BLaER1 treated with 17β-estradiol and CSF1 and Interleukin-3, amounts not matched to agents 10 nM and 100 nM (cell line): ENCODE measurements around the gene ROR1.

ENCODE experiments used
- H3K27ac ChIP-seq, 11 experiments: shearing (Covaris generic); formaldehyde crosslinking; 2 replicates each; pipeline ENCODE4 v1.8.1; 2022
- H3K27me3 ChIP-seq, 11 experiments: shearing (Covaris generic); formaldehyde crosslinking; 2 replicates each; pipeline ENCODE4 v1.8.1; 2022
- H3K36me3 ChIP-seq, 11 experiments: shearing (Covaris generic); formaldehyde crosslinking; 2 replicates each; pipeline ENCODE4 v1.8.1; 2022
- H3K4me1 ChIP-seq, 10 experiments: shearing (Covaris generic); formaldehyde crosslinking; 2 replicates each; pipeline ENCODE4 v1.8.1; 2022
- H3K4me2 ChIP-seq, 11 experiments: shearing (Covaris generic); formaldehyde crosslinking; 2 replicates each; pipeline ENCODE4 v1.8.1; 2022
- H3K4me3 ChIP-seq, 10 experiments: shearing (Covaris generic); formaldehyde crosslinking; 2 replicates each; pipeline ENCODE4 v1.8.1; 2022
- H3K9ac ChIP-seq, 11 experiments: shearing (Covaris generic); formaldehyde crosslinking; 2 replicates each; pipeline ENCODE4 v1.8.1; 2022
- H3K9me3 ChIP-seq, 11 experiments: shearing (Covaris generic); formaldehyde crosslinking; replicated peaks in 1 of 11; 2 replicates each; pipeline ENCODE4 v1.8.1; 2022
- H4K20me1 ChIP-seq, 11 experiments: shearing (Covaris generic); formaldehyde crosslinking; 2 replicates each; pipeline ENCODE4 v1.8.1; 2022
- Cebpa-rat ChIP-seq, 11 experiments: shearing (Covaris generic); IDR thresholded peaks; 2 replicates each; pipeline ENCODE4 v1.8.1; 2022

Gene ROR1

DNA sequence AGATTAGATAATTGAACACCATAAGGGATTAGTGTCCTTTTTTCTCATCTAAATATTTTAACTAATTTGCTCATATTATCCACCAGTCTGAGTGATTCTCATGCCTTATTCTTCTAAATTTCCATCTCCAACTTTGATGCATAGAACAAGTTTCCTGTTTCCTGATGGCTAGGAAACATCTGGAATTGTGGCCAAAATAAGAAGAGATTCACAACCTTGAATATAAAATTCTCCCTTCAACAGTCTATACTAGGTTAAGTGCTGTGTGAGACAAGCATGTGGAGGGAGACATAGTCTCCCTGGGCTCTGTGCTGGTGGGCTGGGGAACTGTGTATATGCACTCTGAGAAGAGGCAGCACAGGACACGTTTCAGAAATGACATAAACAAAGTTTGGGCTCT, 21.6 kb upstream of the ROR1 start:
- H3K9me3 ChIP-seq = peaks cover 0 to 13% (median 0%) of the 10 kb centered on the region in 11 experiments; a peak in 2 of 22 replicates
- peak overlapping the region in 10 of 11 experiments; percentile 33 to 72 (median 54); a peak in 15 of 22 replicates for H3K4me2 ChIP-seq
- H3K27me3 ChIP-seq = no peaks in the 10 kb centered on the region
- no peaks in the 10 kb centered on the region for H4K20me1 ChIP-seq
- H3K9ac ChIP-seq = no peak overlapping the region
- H3K4me3 ChIP-seq = no peak overlapping the region
- 0 out of 22 replicates have a peak overlapping the region, but pooled peaks of 2 of the 11 experiments have one; percentile 2 to 23 for H3K27ac ChIP-seq
- no peak for TF ChIP-seq Cebpa-rat (IDR thresholded peaks at IDR 0.05)
- peaks cover 20 to 29% (median 27%) of the 10 kb centered on the region in 10 experiments for H3K4me1 ChIP-seq
- H3K36me3 ChIP-seq = no peaks in the 10 kb centered on the region

DNA sequence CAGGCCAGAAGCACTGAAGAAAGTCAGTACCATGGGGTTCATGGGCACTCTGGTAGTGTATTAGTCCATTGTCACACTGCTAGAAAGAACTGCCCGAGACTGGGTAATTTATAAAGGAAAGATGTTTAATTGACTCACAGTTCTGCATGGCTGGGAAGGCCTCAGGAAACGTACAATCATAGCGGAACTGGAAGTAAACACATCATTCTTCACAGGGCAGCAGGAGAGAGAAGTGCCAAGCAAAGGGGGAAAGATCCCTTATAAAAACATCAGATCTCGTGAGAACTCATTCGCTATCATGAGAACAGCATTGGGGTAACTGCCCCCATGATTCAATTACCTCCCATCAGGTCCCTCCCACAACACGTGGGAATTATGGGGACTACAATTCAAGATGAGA, 20.2 kb upstream of the ROR1 start:
- H3K9me3 ChIP-seq = peaks cover 0 to 13% (median 0%) of the 10 kb centered on the region in 11 experiments; a peak in 2 of 22 replicates
- no peaks in the 10 kb centered on the region for H3K27me3 ChIP-seq
- peak overlapping the region in 2 of 11 experiments; percentile 1 to 23; a peak in 2 of 22 replicates for H3K27ac ChIP-seq
- TF ChIP-seq Cebpa-rat (IDR thresholded peaks at IDR 0.05) = no peak
- H3K4me3 ChIP-seq = no peak overlapping the region
- H3K4me2 ChIP-seq = peak overlapping the region in 9 of 11 experiments; percentile 33 to 72 (median 55); a peak in 18 of 22 replicates
- no peaks in the 10 kb centered on the region for H3K36me3 ChIP-seq
- H3K9ac ChIP-seq = no peak overlapping the region
- peaks cover 18 to 29% (median 26%) of the 10 kb centered on the region in 10 experiments for H3K4me1 ChIP-seq
- H4K20me1 ChIP-seq = no peaks in the 10 kb centered on the region

DNA sequence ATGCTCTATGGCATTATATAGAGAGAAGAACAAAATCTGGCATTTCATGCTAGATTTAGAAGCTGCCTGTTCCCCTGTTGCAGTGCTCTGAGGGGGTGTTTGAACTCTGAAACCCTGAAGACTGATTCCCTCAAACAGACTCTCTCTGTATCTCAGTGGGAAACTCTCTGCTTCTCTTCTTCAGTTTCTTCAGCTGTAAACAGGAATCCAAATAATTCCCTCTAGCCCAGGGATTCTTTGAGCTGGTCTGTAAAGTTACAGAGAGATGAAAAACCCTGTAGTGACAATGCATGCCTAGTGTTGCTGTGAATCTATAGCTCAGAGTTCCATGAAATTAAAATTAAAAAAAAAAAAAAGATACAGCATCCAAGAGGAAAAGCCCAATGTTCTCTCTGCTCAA, 17.0 kb upstream of the ROR1 start:
- TF ChIP-seq Cebpa-rat (IDR thresholded peaks at IDR 0.05) = no peak
- H3K4me1 ChIP-seq = peaks cover 20 to 36% (median 25%) of the 10 kb centered on the region in 10 experiments
- H3K36me3 ChIP-seq = no peaks in the 10 kb centered on the region
- H3K4me3 ChIP-seq = no peak overlapping the region
- H3K9me3 ChIP-seq = peaks cover 0 to 13% (median 0%) of the 10 kb centered on the region in 11 experiments; a peak in 2 of 22 replicates
- no peaks in the 10 kb centered on the region for H3K27me3 ChIP-seq
- no peaks in the 10 kb centered on the region for H4K20me1 ChIP-seq
- H3K4me2 ChIP-seq = no peak overlapping the region
- H3K9ac ChIP-seq = no peak overlapping the region
- no peak overlapping the region for H3K27ac ChIP-seq

DNA sequence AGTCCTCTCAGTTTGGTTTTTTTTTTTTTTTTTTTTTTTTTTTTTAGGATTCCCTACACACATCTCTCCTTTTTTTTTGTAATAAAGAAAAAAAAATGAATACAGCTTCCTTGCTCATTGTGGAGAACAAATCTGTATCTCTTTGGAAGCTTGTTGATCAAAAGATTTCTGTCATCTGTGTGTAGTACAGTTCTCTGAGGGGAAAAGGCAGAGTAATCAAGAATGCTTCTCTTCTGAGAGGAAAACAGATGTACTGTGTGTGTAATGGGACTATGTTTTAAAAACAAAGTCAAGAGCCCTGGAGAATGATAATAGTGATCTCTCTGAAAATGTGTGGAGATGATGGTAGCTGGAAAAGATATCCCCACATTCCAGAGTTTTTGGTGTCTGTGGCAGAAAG, 16.5 kb upstream of the ROR1 start:
- no peak overlapping the region for H3K27ac ChIP-seq

DNA sequence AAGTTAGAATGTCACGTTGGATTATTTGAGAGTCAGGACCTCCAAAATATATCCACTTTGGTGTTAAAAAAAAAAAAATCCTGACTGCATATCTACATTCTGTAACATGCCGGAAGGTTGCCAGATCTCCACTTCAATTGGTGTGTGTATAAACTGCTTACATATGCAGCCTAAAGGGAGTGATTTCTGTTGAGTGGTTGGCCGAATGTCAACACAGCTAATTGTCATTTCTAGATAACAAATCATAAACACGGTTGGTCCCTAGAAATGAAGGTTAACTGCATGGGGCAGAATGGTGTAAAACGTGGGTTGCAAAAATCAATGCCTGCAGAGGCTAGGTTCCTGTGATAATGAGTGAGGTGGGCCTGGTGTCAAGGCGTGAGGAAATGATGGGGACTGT, 15.0 kb upstream of the ROR1 start:
- no peak overlapping the region for H3K4me2 ChIP-seq
- H3K27ac ChIP-seq = no peak overlapping the region
- H3K9me3 ChIP-seq = peaks cover 0 to 10% (median 0%) of the 10 kb centered on the region in 11 experiments; a peak in 4 of 22 replicates
- H3K4me1 ChIP-seq = peaks cover 3 to 18% (median 6%) of the 10 kb centered on the region in 10 experiments; a peak in 18 of 20 replicates
- no peak overlapping the region for H3K4me3 ChIP-seq
- H3K9ac ChIP-seq = no peak overlapping the region
- H4K20me1 ChIP-seq = no peaks in the 10 kb centered on the region
- no peak for TF ChIP-seq Cebpa-rat (IDR thresholded peaks at IDR 0.05)
- H3K27me3 ChIP-seq = no peaks in the 10 kb centered on the region
- H3K36me3 ChIP-seq = no peaks in the 10 kb centered on the region

More for the DNA sequence above, 16.5 kb upstream of the ROR1 start:
- no peaks in the 10 kb centered on the region for H3K27me3 ChIP-seq
- H3K36me3 ChIP-seq = no peaks in the 10 kb centered on the region
- H3K4me1 ChIP-seq = peaks cover 18 to 32% (median 20%) of the 10 kb centered on the region in 10 experiments
- H3K4me3 ChIP-seq = no peak overlapping the region
- no peak overlapping the region for H3K9ac ChIP-seq
- no peaks in the 10 kb centered on the region for H4K20me1 ChIP-seq
- no peak overlapping the region for H3K4me2 ChIP-seq
- peaks cover 0 to 13% (median 0%) of the 10 kb centered on the region in 11 experiments; a peak in 2 of 22 replicates for H3K9me3 ChIP-seq
- TF ChIP-seq Cebpa-rat (IDR thresholded peaks at IDR 0.05) = no peak

DNA sequence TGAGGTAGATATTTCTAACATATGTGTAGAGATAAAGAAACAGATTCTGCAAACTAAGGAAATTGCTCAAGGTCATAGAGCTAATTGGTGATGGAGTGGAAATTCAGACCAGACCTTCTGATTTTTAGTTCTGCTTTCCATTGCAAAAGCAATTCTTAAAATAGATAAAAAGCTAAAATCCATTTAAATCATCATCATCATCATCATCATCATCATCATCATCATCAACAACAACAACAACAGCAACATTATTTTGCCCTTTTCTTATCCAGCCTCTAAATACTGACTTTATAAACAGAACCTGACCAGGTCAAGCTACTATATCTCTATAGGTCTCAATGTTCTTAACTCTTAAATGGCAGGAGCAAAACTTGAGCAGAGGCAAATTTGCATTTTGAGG, 14.0 kb upstream of the ROR1 start:
- no peaks in the 10 kb centered on the region for H4K20me1 ChIP-seq

DNA sequence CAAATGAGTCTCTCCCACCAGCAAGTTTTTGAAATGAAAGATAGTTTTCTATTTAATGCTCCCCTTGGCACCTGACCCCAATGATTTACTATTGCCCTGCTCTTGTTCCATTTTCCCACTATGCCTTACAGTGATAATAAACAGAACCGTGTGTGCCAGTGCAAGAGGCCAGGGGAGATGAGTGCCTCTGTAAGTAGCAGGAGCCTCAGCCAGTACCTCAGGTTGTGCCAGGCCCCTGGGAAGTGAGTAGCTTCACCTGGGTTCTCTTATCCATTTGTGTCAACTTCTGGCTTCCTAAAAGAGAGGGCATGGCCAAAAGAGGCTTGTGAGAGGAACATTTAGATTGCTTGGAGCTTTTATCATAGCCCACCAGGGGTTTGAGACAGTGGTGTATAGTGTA, 3.4 kb upstream of the ROR1 start:
- H3K36me3 ChIP-seq = no peaks in the 10 kb centered on the region
- no peak for TF ChIP-seq Cebpa-rat (IDR thresholded peaks at IDR 0.05)
- H3K4me3 ChIP-seq = no peak overlapping the region
- peaks cover 0 to 5% (median 0%) of the 10 kb centered on the region in 11 experiments; a peak in 7 of 22 replicates for H4K20me1 ChIP-seq
- H3K9ac ChIP-seq = no peak overlapping the region
- H3K27ac ChIP-seq = no peak overlapping the region
- H3K9me3 ChIP-seq = no peaks in the 10 kb centered on the region
- peaks cover 23 to 34% (median 32%) of the 10 kb centered on the region in 11 experiments for H3K27me3 ChIP-seq
- H3K4me1 ChIP-seq = peaks cover 0 to 19% (median 9%) of the 10 kb centered on the region in 10 experiments; a peak in 13 of 20 replicates
- H3K4me2 ChIP-seq = no peak overlapping the region

More for the DNA sequence above, 14.0 kb upstream of the ROR1 start:
- Histone ChIP-seq H3K27me3 (no peaks in the 10 kb centered on the region), H3K4me1 (peaks cover 0 to 15% (median 0%) of the 10 kb centered on the region in 10 experiments; a peak in 5 of 20 replicates), H3K36me3 (no peaks in the 10 kb centered on the region), H3K9me3 (peaks cover 0 to 2% (median 0%) of the 10 kb centered on the region in 11 experiments; a peak in 3 of 22 replicates), H3K9ac (no peak overlapping the region), H3K27ac (no peak overlapping the region), H3K4me2 (peak overlapping the region in 3 of 11 experiments; percentile 15 to 29 (median 26); a peak in 3 of 22 replicates), H3K4me3 (no peak overlapping the region)
- TF ChIP-seq Cebpa-rat (IDR thresholded peaks at IDR 0.05) = no peak

DNA sequence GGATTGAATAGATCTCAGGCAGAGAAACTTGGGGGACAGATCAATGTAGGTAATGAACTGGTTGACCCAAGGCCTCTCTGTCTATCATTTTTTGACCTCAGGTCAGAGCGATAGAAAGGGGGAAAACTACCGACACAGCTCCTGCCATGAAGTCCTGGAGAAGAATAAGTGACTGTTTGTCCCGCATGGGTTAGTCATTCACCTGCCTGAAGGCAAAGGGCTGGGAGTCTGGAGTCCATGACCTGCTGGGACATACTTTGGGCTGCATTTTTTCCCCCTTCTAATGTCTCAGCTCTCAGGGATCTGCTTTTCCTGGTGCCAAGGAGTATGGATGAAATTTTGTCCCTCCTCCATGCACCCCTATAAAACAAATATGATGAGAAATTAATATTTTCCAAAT, 1.6 kb upstream of the ROR1 start:
- Histone ChIP-seq H3K27me3 (peaks cover 41 to 52% (median 50%) of the 10 kb centered on the region in 11 experiments), H3K9ac (no peak overlapping the region), H3K4me2 (no peak overlapping the region), H3K4me1 (peaks cover 0 to 25% (median 9%) of the 10 kb centered on the region in 10 experiments; a peak in 13 of 20 replicates), H4K20me1 (peaks cover 0 to 23% (median 0%) of the 10 kb centered on the region in 11 experiments; a peak in 7 of 22 replicates), H3K4me3 (no peak overlapping the region), H3K27ac (no peak overlapping the region), H3K36me3 (no peaks in the 10 kb centered on the region), H3K9me3 (no peaks in the 10 kb centered on the region)
- TF ChIP-seq Cebpa-rat (IDR thresholded peaks at IDR 0.05) = no peak

DNA sequence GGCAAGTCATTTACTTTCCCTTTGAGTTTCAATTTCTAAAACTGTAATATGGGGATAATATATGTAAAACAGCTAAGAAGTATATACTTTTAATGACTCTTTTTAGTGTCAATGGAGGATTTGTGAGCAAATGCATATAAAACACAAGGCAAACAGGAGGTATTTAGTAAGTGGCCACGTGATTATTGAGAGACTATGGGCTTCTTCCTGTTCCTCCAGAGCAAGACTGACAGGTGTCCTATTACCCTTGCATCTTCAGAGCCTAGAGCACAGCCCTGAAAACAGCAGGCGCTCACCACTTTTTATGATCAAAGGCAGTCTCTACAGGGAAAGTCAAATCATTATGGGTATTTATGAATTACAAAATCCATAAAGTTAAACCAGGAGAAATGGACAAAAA, 941 bp upstream of the ROR1 start:
- H3K4me1 ChIP-seq = peaks cover 0 to 25% (median 9%) of the 10 kb centered on the region in 10 experiments; a peak in 13 of 20 replicates
- no peak overlapping the region for H3K9ac ChIP-seq
- H3K4me2 ChIP-seq = peak overlapping the region in 6 of 11 experiments; percentile 96 to 100 (median 98); a peak in 9 of 22 replicates
- no peaks in the 10 kb centered on the region for H3K9me3 ChIP-seq
- no peak for TF ChIP-seq Cebpa-rat (IDR thresholded peaks at IDR 0.05)
- no peaks in the 10 kb centered on the region for H3K36me3 ChIP-seq
- peaks cover 41 to 54% (median 50%) of the 10 kb centered on the region in 11 experiments for H3K27me3 ChIP-seq
- peaks cover 0 to 28% (median 0%) of the 10 kb centered on the region in 11 experiments; a peak in 7 of 22 replicates for H4K20me1 ChIP-seq
- H3K27ac ChIP-seq = no peak overlapping the region
- H3K4me3 ChIP-seq = no peak overlapping the region
